ENCODE results near the gene LIG4. TPM values are rescaled to one million over a fixed set of nuclear protein-coding genes. Genes with fewer than 3 reads are reported as not detected.

Gene LIG4
- total and polyA plus RNA-seq, 7 donors, result 5.4 to 11.5 (median 8.3) TPM

- WGBS, 2 donors, result 92 to 94% methylated on average over 1 of the region's 1 CpG
Measured at GRCh38 chr13:108227651-108228272, 12.4 kb upstream of the LIG4 start.

GRCh38 chr13:108226184-108226583, 10.8 kb upstream of the LIG4 start:
- no peak for TF ChIP-seq POLR2A (IDR thresholded peaks at IDR 0.05)
- 18 to 22% methylated on average over 1 of the region's 1 CpG for WGBS, 2 donors
- peaks cover 0 to 8% (median 0%) of the 10 kb centered on the region in 4 donors for H3K36me3 ChIP-seq
- H3K27me3 ChIP-seq, result no peaks in the 10 kb centered on the region
- H3K4me1 ChIP-seq, result peaks cover 0 to 31% (median 25%) of the 10 kb centered on the region in 4 donors
- H3K4me3 ChIP-seq, result no peak overlapping the region
- H3K9me3 ChIP-seq, result no peaks in the 10 kb centered on the region
- DNase-seq, result no peak
- H3K27ac ChIP-seq, result no peak overlapping the region
- intact Hi-C loops (cut with DNase I), result loop anchor here (10.0 kb wide), 1 partner anchor 669 kb away; no protein-coding TSS in a partner anchor

More at GRCh38 chr13:108227651-108228272, 12.4 kb upstream of the LIG4 start:
- Histone ChIP-seq H3K4me1 (peaks cover 0 to 30% (median 21%) of the 10 kb centered on the region in 4 donors), H3K9me3 (no peaks in the 10 kb centered on the region), H3K27ac (no peak overlapping the region), H3K36me3 (peaks cover 0 to 8% (median 0%) of the 10 kb centered on the region in 4 donors), H3K27me3 (no peaks in the 10 kb centered on the region), H3K4me3 (no peak overlapping the region)
- intact Hi-C loops (cut with DNase I), result loop anchor here (10.0 kb wide), 1 partner anchor 667 kb away; no protein-coding TSS in a partner anchor
- DNase-seq, result no peak
- no peak for TF ChIP-seq EP300 (IDR thresholded peaks at IDR 0.05)
- TF ChIP-seq, protein P1, sequence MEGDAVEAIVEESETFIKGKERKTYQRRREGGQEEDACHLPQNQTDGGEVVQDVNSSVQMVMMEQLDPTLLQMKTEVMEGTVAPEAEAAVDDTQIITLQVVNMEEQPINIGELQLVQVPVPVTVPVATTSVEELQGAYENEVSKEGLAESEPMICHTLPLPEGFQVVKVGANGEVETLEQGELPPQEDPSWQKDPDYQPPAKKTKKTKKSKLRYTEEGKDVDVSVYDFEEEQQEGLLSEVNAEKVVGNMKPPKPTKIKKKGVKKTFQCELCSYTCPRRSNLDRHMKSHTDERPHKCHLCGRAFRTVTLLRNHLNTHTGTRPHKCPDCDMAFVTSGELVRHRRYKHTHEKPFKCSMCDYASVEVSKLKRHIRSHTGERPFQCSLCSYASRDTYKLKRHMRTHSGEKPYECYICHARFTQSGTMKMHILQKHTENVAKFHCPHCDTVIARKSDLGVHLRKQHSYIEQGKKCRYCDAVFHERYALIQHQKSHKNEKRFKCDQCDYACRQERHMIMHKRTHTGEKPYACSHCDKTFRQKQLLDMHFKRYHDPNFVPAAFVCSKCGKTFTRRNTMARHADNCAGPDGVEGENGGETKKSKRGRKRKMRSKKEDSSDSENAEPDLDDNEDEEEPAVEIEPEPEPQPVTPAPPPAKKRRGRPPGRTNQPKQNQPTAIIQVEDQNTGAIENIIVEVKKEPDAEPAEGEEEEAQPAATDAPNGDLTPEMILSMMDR (IDR thresholded peaks at IDR 0.05), result peak; percentile 26 to 71 (median 67)

GRCh38 chr13:108225440-108225839, 10.1 kb upstream of the LIG4 start:
- Histone ChIP-seq H3K27ac (no peak overlapping the region), H3K4me3 (no peak overlapping the region), H3K4me1 (peaks cover 0 to 38% (median 30%) of the 10 kb centered on the region in 4 donors), H3K36me3 (peaks cover 0 to 8% (median 0%) of the 10 kb centered on the region in 4 donors), H3K27me3 (no peaks in the 10 kb centered on the region), H3K9me3 (no peaks in the 10 kb centered on the region)
- no peak for DNase-seq
- WGBS, 2 donors, result 47 to 84% methylated on average over 1 of the region's 1 CpG
- intact Hi-C loops (cut with DNase I), result loop anchor here (10.0 kb wide), 1 partner anchor 669 kb away; no protein-coding TSS in a partner anchor
- no peak for TF ChIP-seq POLR2A (IDR thresholded peaks at IDR 0.05)
- no peak for TF ChIP-seq EP300 (IDR thresholded peaks at IDR 0.05)
- TF ChIP-seq, protein P1 (IDR thresholded peaks at IDR 0.05), result no peak

GRCh38 chr13:108223687-108224503, 8.6 kb upstream of the LIG4 start:
- Histone ChIP-seq H3K27ac (peak overlapping the region in 3 of 4 donors; percentile 29 to 50 (median 47)), H3K27me3 (no peaks in the 10 kb centered on the region), H3K36me3 (no peaks in the 10 kb centered on the region), H3K9me3 (no peaks in the 10 kb centered on the region), H3K4me3 (no peak overlapping the region), H3K4me1 (peaks cover 0 to 53% (median 44%) of the 10 kb centered on the region in 4 donors)
- no peak for DNase-seq
- TF ChIP-seq EP300 (IDR thresholded peaks at IDR 0.05) (no peak), POLR2AphosphoS5 (IDR thresholded peaks at IDR 0.05) (peak in 3 of 4 donors; percentile 38 to 60 (median 39))
- intact Hi-C loops (cut with DNase I), result loop anchor here (10.0 kb wide), 1 partner anchor 671 kb away; no protein-coding TSS in a partner anchor
- 84 to 87% methylated on average over 7 of the region's 7 CpGs for WGBS, 2 donors

GRCh38 chr13:108220041-108220440, 4.7 kb upstream of the LIG4 start:
- no peaks in the 10 kb centered on the region for H3K27me3 ChIP-seq
- no peaks in the 10 kb centered on the region for H3K9me3 ChIP-seq
- H3K27ac ChIP-seq, result peak overlapping the region in 2 of 4 donors; percentile 87 to 94
- H3K36me3 ChIP-seq, result no peaks in the 10 kb centered on the region
- TF ChIP-seq POLR2A (IDR thresholded peaks at IDR 0.05), result no peak
- TF ChIP-seq, protein P1 (IDR thresholded peaks at IDR 0.05), result no peak
- no peak for TF ChIP-seq EP300 (IDR thresholded peaks at IDR 0.05)
- TF ChIP-seq POLR2AphosphoS5 (IDR thresholded peaks at IDR 0.05), result no peak
- intact Hi-C loops (cut with DNase I), result loop anchor here (10.0 kb wide), 1 partner anchor 675 kb away; no protein-coding TSS in a partner anchor
- WGBS, 2 donors, result 8 to 27% methylated on average over 1 of the region's 1 CpG
- H3K4me3 ChIP-seq, result no peak overlapping the region
- H3K4me1 ChIP-seq, result peaks cover 0 to 75% (median 57%) of the 10 kb centered on the region in 4 donors
- no peak for DNase-seq

Data from sigmoid colon (tissue), 7 donors.